ENCODE results near the gene APBB2.
A peak's percentile ranks its signal among the peaks of the same experiment; 100 is the strongest.

The APBB2 gene

DNA sequence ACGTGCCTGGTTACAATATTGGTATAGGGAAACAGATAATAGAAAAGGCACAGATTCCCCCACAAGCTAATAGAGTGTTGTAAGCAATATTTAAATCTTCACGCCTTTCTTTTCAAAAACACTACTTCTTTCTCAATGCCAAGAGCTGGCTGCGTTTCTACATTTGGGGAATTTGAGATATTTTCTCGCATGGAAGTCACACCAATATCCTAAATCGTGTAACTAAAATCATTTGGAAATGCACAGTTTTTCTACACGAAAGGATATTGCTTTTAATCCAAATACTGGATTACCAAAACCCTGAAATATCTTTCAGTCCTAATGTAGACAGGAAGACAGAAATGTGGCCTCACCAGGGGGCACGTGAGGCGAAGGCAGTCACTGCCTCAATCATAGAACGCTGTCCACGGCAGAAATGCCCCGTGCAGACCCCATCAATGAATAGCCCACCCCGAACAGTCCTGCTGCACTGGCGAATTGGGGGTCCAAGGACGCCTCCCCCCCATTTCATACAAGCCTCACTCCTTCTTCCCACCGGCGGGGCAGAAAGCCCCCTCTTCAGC lies 358.0 kb downstream of the APBB2 start:
- DNase-seq (ENCODE audit: low read depth in 2 of 2), result no peak

DNA sequence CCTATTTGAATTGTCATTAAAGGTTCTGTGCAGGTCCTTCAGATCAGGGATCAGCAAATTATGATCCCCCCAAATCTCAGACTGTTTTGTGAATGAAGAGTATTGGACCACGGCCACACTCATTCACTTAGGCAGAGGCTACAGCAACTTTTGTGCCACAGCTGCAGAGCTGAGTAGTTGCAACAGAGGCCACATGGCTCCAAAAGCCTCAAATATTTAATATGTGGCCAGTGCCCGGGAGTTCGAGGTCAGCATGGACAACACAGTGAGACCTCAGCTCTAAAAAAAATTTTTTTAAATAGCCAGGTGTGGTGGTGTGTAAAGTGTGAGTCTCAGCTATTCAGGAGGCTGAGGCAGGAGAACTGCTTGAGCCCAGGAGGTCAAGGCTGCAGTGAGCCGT lies 363.8 kb downstream of the APBB2 start:
- DNase-seq (ENCODE audit: low read depth in 2 of 2), result no peak

GRCh38 chr4:40848940-40849339 lies 365.4 kb downstream of the APBB2 start:
- no peak for DNase-seq (ENCODE audit: low read depth in 2 of 2)

DNA sequence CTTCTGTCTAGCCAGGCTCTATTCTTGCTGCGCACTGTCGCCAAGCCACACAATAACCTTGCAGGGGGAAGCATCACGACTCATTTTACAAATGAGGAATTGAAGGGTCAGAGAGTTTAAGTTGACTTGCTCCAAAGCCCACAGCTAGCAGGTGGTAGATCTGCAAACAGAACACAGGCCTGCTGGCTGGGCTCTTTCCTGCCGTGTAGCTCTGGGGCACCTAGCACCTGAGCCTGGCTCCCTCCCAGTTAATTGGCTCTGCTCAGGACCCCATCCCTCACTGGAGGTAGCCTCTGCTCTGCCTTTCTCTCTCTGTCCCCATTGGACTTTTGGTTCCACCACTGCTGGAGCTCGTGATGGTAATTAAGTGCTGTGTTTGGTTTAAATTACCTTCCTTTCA lies 366.1 kb downstream of the APBB2 start:
- DNase-seq (ENCODE audit: low read depth in 2 of 2), result no peak

DNA sequence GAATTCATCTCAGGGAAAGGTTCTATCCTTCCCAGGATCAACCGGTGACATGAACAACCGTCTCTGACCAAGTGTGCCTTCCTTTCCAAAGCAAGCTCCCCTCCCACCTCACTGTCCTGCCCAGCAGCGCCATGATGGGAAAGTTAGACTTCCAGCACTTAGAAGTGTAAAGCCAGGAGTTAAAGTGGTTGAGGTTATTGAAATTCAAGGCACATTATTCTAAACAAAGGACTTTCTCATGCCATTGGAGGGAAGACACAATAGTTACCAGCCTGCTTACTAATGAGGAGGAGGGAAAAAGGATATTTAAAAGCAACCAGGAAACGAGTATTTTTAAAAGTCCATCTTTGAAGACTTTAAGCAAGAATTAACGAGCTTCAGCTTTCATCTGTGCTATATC lies 367.8 kb downstream of the APBB2 start:
- DNase-seq (ENCODE audit: low read depth in 2 of 2), result no peak

- DNase-seq (ENCODE audit: low read depth in 2 of 2), result no peak
These were observed 369.0 kb downstream of the APBB2 start for GRCh38 chr4:40845154-40845835.

GRCh38 chr4:40844261-40844660 lies 370.1 kb downstream of the APBB2 start:
- DNase-seq (ENCODE audit: low read depth in 2 of 2), result no peak

DNA sequence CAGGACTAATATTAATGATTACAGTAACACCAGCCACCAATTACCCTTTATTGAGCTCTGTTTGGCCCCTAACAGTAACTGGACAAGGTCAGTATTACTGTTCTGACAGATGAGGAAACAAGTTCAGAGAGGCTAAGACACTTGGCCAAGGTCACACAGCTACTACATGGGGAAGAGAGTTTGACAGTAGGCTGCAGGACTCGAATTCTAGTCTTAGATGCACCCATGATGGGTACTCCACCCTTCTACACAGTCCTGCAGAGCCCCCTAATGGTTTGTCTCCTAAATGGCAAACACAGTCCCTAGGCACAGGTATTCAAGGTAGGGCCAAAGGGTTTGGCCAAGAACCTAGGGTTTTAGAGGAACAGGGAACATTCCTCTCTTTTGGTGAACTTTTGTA lies 370.6 kb downstream of the APBB2 start:
- no peak for DNase-seq (ENCODE audit: low read depth in 2 of 2)

DNA sequence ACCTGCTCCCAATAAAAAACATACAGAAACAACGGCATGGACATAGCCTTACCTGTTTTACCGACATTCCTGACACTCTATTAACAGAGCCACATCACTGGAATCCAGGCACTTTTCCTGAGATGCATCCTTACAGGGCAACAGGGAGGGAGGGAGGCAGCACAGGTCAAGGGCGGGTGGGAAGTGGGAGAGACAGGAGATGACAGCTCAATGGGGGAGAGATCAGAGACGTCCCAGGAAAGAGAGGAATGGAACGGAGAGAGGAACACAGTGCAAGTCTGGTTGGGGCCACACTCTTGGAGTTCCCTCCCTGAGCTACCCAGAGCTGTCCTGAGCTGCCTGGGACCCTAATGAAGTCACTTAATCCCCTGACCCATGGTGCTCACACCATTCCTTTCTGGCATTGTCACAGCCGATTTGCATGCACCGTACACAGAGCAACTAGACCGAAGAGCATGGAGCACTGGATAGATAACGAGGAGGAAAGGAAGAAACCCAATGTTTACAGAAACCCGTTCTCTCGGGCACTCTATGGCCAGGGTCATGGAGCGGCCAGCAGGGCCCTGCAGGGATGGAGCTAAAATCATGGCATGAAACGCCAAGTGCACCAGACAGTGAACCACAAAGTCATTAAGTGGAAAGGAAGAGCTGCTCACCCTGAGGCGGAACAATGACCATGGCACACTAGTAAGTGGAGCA lies 371.5 kb downstream of the APBB2 start:
- DNase-seq (ENCODE audit: low read depth in 2 of 2), result no peak

DNA sequence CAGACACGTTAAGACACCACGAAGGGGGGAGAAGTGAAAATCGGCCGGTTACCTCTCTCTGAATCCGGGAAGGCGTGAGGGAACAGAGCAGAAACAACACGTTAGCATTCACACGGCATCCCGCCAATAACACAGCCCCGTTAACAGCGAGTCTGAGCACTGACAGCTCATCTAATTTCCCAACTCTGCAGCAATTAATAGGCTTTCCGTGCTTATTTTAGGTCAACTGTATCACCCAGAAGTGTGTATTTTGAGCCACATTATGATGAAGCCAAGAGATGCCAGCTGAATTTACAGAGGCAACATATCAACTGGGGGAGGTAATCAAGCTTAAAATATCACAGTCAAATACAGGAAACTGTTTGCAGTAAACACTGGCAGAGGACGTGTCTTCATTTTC lies 372.0 kb downstream of the APBB2 start:
- DNase-seq (ENCODE audit: low read depth in 2 of 2), result no peak

DNA sequence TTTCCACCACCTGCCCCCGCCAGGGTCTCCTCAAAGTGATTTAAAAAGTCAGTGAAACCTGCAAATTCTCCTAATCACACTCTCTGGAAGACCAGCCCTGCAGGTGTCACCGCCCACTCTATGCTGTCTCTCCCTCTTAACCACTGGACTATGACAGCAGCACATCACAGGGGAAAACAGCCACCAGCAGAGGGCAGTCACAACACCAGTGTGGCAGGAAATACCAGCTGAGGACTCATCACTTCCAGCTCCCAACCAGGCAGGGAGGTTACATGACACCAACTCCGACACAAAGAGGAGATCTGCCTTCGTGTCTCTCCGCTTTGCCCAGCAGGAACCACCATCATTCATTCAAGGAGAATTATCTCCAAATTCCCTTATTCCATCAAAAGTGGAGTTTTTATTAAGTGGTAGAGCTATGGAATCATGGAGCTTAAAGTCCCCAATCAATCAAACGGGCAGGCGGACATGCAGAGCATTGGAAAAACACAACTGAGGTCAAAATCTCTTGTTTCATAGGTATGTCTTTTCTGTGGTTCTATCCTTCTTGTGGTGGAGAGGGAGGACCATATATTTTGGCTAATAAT lies 373.3 kb downstream of the APBB2 start:
- peak; percentile 23 to 57 for DNase-seq (ENCODE audit: low read depth in 2 of 2)

DNA sequence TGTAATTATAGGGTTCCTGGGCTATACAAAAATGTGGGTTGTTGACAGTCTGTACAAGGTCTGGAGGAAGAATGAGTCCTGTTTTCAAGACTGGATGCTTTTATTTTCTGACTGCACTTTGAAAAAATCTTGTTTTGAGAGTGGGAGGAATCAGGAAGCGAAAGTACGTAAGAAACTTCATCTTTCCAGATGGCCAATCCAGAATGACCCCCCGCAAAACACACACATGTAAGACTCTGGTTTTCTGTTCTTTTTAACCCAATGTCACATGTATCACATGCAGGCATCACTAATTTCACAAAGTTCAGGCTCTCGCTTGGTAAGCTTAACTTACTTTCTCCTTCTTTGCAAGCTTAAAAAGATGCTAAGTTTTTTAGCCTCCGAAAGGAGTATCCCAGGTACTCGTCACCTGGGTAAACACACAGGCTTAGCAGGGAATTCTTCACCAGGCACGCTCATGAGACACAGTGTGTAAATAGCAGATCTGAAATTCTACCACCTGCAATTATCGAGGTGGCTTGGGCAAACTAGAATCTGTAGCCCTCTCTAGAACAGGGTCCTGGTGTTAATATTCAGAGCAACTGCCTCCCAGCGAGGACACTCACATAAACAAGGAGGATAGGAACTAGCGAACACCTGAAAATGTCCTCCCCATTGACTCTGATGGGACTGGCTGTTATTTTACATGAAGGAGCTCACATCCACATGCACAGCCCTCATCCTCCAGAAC lies 373.9 kb downstream of the APBB2 start:
- no peak for DNase-seq (ENCODE audit: low read depth in 2 of 2)

DNA sequence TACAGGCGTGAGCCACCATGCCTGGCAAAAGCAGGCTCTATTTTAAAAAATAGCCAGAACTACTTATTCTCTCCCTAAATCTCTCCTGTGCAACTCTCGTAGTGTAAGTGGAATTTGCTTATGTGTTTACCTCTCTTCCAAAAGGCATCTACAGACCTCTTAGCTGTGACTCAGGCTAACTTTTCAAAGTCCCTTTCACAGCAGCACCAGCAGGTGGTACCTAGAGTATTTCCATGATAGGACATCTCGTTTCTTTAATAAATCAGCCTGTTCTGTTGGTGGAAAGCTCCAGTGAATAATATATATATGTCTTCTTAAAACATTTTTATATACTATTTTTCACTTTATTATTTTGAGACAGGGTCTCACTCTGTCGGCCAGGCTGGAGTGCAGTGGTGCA lies 375.6 kb downstream of the APBB2 start:
- DNase-seq (ENCODE audit: low read depth in 2 of 2), result no peak

DNA sequence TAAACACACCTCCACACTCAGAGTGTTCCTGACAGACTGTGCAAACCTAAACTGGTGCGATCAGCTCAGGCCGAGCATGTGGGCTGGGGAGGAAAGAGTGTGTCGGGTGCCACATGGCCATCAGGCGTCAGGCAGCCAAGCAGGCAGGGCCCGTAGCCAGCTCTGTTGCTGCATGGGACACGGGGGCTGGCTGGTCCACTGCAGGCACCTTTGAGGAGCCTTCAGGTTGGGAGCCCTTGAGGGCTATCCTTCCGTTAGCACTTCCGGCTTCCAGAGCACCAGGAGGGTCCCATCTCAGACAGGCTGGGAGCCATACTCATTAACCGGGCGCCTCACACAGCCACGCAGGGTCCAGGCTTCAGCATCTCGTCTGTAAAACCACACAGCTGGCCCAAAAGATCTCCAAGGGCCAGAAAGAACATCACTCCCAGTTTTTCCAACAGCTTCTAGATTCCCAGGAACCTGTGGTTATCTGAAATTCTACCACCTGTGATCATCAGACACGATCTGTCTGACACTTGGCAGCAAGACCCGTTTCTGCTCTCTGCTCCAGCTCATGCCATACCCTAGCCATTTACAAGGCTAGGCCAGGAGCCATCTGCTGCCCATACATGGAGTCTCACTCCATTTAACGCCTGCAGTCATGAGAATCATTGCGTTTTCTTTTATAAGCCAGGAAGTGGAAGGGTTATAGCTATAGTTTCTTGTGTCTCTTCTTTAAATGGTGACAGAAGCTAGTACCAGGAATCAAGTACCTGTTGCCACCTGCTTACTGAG lies 377.1 kb downstream of the APBB2 start:
- no peak for DNase-seq (ENCODE audit: low read depth in 2 of 2)

DNA sequence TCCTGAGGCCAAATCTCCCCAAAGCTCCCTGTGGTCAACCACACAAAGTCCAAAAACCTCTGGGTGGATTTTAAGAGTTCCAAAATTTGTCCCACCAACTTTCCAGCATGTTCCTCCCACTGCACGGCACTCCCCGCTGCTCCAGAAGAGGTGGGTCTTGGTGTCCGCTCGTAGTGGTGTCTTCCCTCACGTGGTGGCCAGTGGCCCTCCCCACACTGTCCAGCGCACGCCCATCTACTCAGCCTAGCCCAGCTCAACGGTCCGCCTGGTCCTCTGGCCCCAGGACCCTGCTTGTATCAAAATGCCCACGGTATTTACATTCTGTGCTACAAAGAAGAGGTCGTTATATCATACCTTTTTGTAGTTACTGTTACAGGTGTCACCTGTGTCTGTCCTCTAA lies 381.1 kb downstream of the APBB2 start:
- no peak for DNase-seq (ENCODE audit: low read depth in 2 of 2)

DNA sequence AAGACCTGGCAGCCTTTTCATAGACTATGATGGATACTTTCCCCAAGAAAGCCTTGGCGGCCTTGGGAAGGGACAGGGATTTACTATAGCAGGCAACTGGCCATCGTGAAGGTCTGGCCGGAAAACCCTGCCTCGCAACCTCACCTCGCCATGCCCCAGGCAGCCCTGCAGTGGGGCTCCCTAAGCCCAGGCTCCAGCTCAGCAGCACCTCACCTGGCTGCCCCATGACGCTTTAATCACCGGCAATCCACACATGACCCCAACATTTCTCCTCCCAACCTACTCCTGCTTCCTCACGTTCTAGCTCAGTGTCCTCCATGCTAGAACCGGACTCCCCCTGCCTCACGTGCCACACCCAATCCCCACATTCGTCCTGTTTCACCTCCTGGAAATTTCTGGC lies 382.2 kb downstream of the APBB2 start:
- no peak for DNase-seq (ENCODE audit: low read depth in 2 of 2)

- no peak for DNase-seq (ENCODE audit: low read depth in 2 of 2)
These were observed 383.0 kb downstream of the APBB2 start for GRCh38 chr4:40831146-40831907.

DNA sequence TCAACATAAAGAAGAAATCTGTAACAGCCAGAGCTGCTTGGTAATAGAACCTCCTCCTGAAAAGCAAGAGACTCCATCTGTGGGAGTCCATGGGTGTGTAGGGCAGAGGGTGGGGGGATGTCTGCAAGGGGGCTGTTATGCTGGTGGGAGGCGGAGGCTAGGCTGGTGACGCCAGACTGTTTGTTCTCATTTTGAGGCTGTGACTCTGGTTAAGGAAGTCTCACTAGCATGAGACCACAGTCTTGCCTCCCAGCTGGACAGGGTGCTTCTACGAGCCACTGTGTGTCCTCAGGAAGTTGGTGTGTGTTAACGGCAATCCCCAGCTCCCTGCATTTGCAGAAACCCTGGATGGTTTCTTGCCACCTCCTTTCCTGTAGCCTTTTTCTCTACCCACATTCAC lies 384.8 kb downstream of the APBB2 start:
- no peak for DNase-seq (ENCODE audit: low read depth in 2 of 2)

DNA sequence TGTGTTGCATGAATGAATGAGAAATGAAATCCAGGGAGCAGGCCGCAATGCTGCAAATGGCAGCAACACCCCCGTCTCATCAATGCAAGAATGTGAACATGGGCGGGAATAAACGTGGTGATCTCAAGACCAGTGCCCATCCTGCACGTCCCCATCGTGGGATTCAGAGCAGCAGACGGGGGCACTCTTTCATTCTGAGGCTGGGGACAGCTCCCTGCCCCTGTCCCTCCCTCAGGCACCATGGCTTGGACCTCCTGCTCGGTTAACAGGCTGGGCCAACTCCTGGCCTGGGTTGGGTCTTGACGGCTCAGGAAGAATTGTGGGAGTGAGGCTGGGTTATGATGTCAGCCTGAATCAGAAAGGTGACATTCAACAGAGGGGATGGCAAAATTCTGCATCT lies 385.7 kb downstream of the APBB2 start:
- no peak for DNase-seq (ENCODE audit: low read depth in 2 of 2)

GRCh38 chr4:40827758-40828157 lies 386.6 kb downstream of the APBB2 start:
- no peak for DNase-seq (ENCODE audit: low read depth in 2 of 2)

DNA sequence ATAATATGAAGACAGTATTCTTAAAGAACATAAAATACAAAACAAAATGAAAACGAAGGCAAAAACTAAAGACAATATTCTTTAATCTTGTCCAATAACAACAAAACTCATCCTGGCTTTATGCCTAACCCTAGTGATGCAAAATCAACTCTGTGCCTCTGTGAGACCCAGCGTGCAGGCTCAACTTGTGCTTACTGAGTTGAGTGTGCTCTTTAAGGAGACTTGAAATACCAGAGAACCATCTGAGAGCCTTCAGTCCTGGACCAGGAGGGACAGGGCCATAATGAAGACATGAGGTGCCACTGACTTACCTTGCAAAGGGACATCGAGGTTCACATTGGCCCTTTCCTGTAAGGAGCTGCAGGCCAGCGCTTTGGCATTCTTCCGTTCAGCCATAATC lies 387.5 kb downstream of the APBB2 start:
- no peak for DNase-seq (ENCODE audit: low read depth in 2 of 2)

All from stimulated activated CD8-positive, alpha-beta memory T cell treated with anti-CD3 and anti-CD28 coated beads, Interleukin-15, amount 100 ng/mL, for 4 hours (primary cell).